DND-41 (cell line): Measurements from ENCODE around the gene OR4F6.

Source experiments
- ATAC-seq: fragments of 200-7000 bp; cut with Tn5 transposase; 3 replicates; pipeline ENCODE4 v1.9.1; 2021; ENCODE audit warnings: low read depth; ENCODE audit not compliant: insufficient read depth
- DNase-seq: peaks from one replicate; pipeline ENCODE4 v3.0.0-alpha.2; 2020
- H2AFZ ChIP-seq: 2 replicates; pipeline ENCODE4 v1.6.0; 2012; ENCODE audit warnings: low read depth, low read length
- H3K27ac ChIP-seq: 2 replicates; pipeline ENCODE4 v1.5.1; 2012; ENCODE audit warnings: low read length, inconsistent platforms
- H3K27me3 ChIP-seq: fragments of 200-600 bp; sonication (generic); 2 replicates; pipeline ENCODE4 v1.6.0; 2012; ENCODE audit warnings: low read length, mild to moderate bottlenecking, inconsistent platforms; ENCODE audit not compliant: insufficient read depth, poor library complexity
- H3K36me3 ChIP-seq: 2 replicates; pipeline ENCODE4 v1.5.1; 2012; ENCODE audit warnings: low read length, inconsistent platforms; ENCODE audit not compliant: insufficient read depth
- H3K4me1 ChIP-seq: 2 replicates; pipeline ENCODE4 v1.5.1; 2012; ENCODE audit warnings: mild to moderate bottlenecking, low read length; ENCODE audit not compliant: insufficient read depth
- H3K4me2 ChIP-seq: 2 replicates; pipeline ENCODE4 v1.6.0; 2012; ENCODE audit warnings: mild to moderate bottlenecking, moderate library complexity, low read length, inconsistent platforms; ENCODE audit not compliant: insufficient read depth
- H3K4me3 ChIP-seq, 2 experiments: fragments of 200-600 bp in 1 of 2; shearing (Covaris generic) in 1 of 2; 2 replicates each; pipeline ENCODE4 v1.5.1; 2012 to 2016; ENCODE audit warnings: inconsistent platforms in 2 of 2, low read length in 2 of 2, mild to moderate bottlenecking in 2 of 2, low read depth in 1 of 2, moderate library complexity in 1 of 2
- H3K79me2 ChIP-seq: 2 replicates; pipeline ENCODE4 v1.6.0; 2012; ENCODE audit warnings: low read length, inconsistent platforms; ENCODE audit not compliant: insufficient read depth
- H3K9ac ChIP-seq: 2 replicates; pipeline ENCODE4 v1.6.0; 2012; ENCODE audit warnings: low read depth, mild to moderate bottlenecking, inconsistent platforms, low read length, moderate library complexity
- H3K9me3 ChIP-seq: 2 replicates; pipeline ENCODE4 v1.5.1; 2012; ENCODE audit warnings: low read length, moderate library complexity, mild to moderate bottlenecking, inconsistent platforms; ENCODE audit not compliant: insufficient read depth, severe bottlenecking
- H4K20me1 ChIP-seq: 2 replicates; pipeline ENCODE4 v1.6.0; 2012; ENCODE audit warnings: low read length; ENCODE audit not compliant: insufficient read depth
- CTCF ChIP-seq: IDR thresholded peaks from 2 replicates; pipeline ENCODE4 v1.5.1; 2012; ENCODE audit warnings: borderline replicate concordance, low read length, moderate library complexity, mild to moderate bottlenecking; ENCODE audit not compliant: poor library complexity, severe bottlenecking; ENCODE audit errors: extremely low read depth
- EZH2 ChIP-seq: IDR thresholded peaks from 3 replicates; pipeline ENCODE4 v1.6.1; 2012; ENCODE audit warnings: borderline replicate concordance, low read depth, mild to moderate bottlenecking, moderate library complexity, low read length, inconsistent platforms; ENCODE audit not compliant: severe bottlenecking

Gene OR4F6

GRCh38 chr15:101810876-101811275, 7.6 kb downstream of the OR4F6 start:
- Histone ChIP-seq H3K9me3 (no peaks in the 10 kb centered on the region), H3K36me3 (no peaks in the 10 kb centered on the region), H3K4me1 (no peaks in the 10 kb centered on the region), H3K4me2 (no peak overlapping the region), H3K4me3 (no peak overlapping the region), H4K20me1 (no peaks in the 10 kb centered on the region), H3K27ac (no peak overlapping the region), H3K27me3 (peaks cover 1% of the 10 kb centered on the region), H3K9ac (no peak overlapping the region), H3K79me2 (no peaks in the 10 kb centered on the region), H2AFZ (no peak overlapping the region)
- TF ChIP-seq EZH2 (no peak), CTCF (no peak)
- ATAC-seq, result no peak
- no peak for DNase-seq

- no peaks in the 10 kb centered on the region for H4K20me1 ChIP-seq
- ATAC-seq (no peak), DNase-seq (no peak)
- no peak within 1 kb of the TSS for H3K4me2 ChIP-seq
- TF ChIP-seq CTCF, result no peak
- TF ChIP-seq EZH2, result no peak
- no peaks in the 10 kb centered on the region for H3K27me3 ChIP-seq
- no peaks in the 10 kb centered on the region for H3K9me3 ChIP-seq
- no peaks in the 10 kb centered on the region for H3K36me3 ChIP-seq
- H3K27ac ChIP-seq, result no peak within 1 kb of the TSS
- H3K4me3 ChIP-seq, result no peak within 1 kb of the TSS
- H3K4me1 ChIP-seq, result no peaks in the 10 kb centered on the region
- H3K79me2 ChIP-seq, result no peaks in the 10 kb centered on the region
- H3K9ac ChIP-seq, result no peak within 1 kb of the TSS
- H2AFZ ChIP-seq, result no peak within 1 kb of the TSS
These were observed 8.6 kb downstream of the OR4F6 start, which contains the start of gene OR4F15 for GRCh38 chr15:101811902-101812301. Gene OR4F15 (plus strand): TSS chr15:101812202. CDS start chr15:101818187, 5,985 bp downstream.

GRCh38 chr15:101813803-101814534, 10.7 kb downstream of the OR4F6 start:
- H3K27ac ChIP-seq, result no peak overlapping the region
- no peaks in the 10 kb centered on the region for H3K27me3 ChIP-seq
- no peak for ATAC-seq
- no peaks in the 10 kb centered on the region for H4K20me1 ChIP-seq
- no peaks in the 10 kb centered on the region for H3K36me3 ChIP-seq
- H3K79me2 ChIP-seq, result no peaks in the 10 kb centered on the region
- no peak overlapping the region for H3K9ac ChIP-seq
- H3K4me1 ChIP-seq, result no peaks in the 10 kb centered on the region
- no peak overlapping the region for H3K4me3 ChIP-seq
- TF ChIP-seq EZH2 (no peak), CTCF (no peak)
- no peak for DNase-seq
- no peaks in the 10 kb centered on the region for H3K9me3 ChIP-seq
- H3K4me2 ChIP-seq, result no peak overlapping the region
- H2AFZ ChIP-seq, result no peak overlapping the region

- TF ChIP-seq EZH2 (no peak), CTCF (no peak)
- H3K4me1 ChIP-seq, result no peaks in the 10 kb centered on the region
These were observed 17.5 kb downstream of the OR4F6 start for GRCh38 chr15:101820781-101821180.

More at GRCh38 chr15:101820781-101821180, 17.5 kb downstream of the OR4F6 start:
- ATAC-seq (no peak), DNase-seq (no peak)
- no peak overlapping the region for H3K27ac ChIP-seq
- H3K27me3 ChIP-seq, result peaks cover 2% of the 10 kb centered on the region
- no peaks in the 10 kb centered on the region for H3K9me3 ChIP-seq
- no peaks in the 10 kb centered on the region for H3K79me2 ChIP-seq
- H3K36me3 ChIP-seq, result no peaks in the 10 kb centered on the region
- no peaks in the 10 kb centered on the region for H4K20me1 ChIP-seq
- H3K4me3 ChIP-seq, result no peak overlapping the region
- H2AFZ ChIP-seq, result no peak overlapping the region
- H3K9ac ChIP-seq, result no peak overlapping the region
- H3K4me2 ChIP-seq, result no peak overlapping the region
